GM21717 (cell line): ENCODE measurements around the gene UCHL5.
A peak's percentile ranks its signal among the peaks of the same experiment; 100 is the strongest.

Source experiments
- ATAC-seq: cut with Tn5 transposase; IDR thresholded peaks from one replicate; pipeline ENCODE4 v1.9.1; 2021; ENCODE audit warnings: mild to moderate bottlenecking, moderate library complexity; ENCODE audit not compliant: unreplicated experiment

The UCHL5 gene, protein sequence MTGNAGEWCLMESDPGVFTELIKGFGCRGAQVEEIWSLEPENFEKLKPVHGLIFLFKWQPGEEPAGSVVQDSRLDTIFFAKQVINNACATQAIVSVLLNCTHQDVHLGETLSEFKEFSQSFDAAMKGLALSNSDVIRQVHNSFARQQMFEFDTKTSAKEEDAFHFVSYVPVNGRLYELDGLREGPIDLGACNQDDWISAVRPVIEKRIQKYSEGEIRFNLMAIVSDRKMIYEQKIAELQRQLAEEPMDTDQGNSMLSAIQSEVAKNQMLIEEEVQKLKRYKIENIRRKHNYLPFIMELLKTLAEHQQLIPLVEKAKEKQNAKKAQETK

GRCh38 chr1:193059282-193060114 is at the start of gene UCHL5, which contains the start of gene RO60:
Gene UCHL5, minus strand, starts transcription at chr1:193059360. Its CDS starts 100 bp downstream, at chr1:193059260.
Gene RO60, plus strand, starts transcription at chr1:193059612. Its CDS starts 9,443 bp downstream, at chr1:193069055.
- peak; percentile 97 for ATAC-seq

DNA sequence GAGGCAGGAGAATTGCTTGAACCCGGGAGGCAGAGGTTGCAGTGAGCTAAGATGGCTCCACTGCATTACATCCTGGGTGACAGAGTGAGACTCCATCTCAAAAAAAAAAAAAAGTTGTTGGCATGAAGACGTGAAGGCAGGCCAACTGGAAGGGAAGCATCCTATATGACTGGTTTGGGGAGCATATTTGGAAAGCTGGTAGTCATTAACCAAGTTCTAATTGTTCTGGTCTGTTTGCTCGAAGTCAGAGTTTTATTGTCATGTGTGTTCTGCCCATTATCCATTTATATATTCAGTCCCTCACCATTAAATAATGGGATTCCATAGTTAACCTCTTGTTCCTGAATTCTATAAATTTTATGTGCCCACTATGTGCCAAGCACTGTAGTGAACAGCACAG is 49.3 kb upstream of the UCHL5 start:
- no peak for ATAC-seq

GRCh38 chr1:193105821-193106177 is 46.6 kb upstream of the UCHL5 start:
- ATAC-seq, result no peak

GRCh38 chr1:193104907-193105820 is 46.0 kb upstream of the UCHL5 start, which contains the start of gene GLRX2:
Gene GLRX2, minus strand, starts transcription at chr1:193105414. Its CDS starts 32 bp downstream, at chr1:193105382.
- peak; percentile 95 for ATAC-seq

- ATAC-seq, result peak; percentile 34
Measured at GRCh38 chr1:193104502-193104906, 45.3 kb upstream of the UCHL5 start.

GRCh38 chr1:193103759-193104501 is 44.8 kb upstream of the UCHL5 start:
- no peak for ATAC-seq

- ATAC-seq, result no peak
Measured at GRCh38 chr1:193102662-193103061, 43.5 kb upstream of the UCHL5 start.

DNA sequence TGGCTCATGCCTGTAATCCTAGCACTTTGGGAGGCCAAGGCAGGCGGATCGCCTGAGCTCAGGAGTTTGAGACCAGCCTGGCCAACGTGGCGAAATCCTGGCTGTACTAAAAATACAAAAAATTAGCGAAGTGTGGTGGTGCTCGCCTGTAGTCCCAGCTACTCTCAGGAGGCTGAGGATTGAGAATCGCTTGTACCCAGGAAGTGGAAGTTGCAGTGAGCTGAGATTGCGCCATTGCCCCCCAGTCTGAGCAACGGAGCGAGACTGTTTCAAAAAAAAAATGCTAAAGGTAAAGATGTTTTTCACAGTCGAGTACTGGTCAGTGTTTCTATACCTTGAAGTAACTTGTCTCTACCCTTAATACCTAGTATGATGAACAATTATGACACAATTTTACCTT is 35.0 kb upstream of the UCHL5 start:
- no peak for ATAC-seq

DNA sequence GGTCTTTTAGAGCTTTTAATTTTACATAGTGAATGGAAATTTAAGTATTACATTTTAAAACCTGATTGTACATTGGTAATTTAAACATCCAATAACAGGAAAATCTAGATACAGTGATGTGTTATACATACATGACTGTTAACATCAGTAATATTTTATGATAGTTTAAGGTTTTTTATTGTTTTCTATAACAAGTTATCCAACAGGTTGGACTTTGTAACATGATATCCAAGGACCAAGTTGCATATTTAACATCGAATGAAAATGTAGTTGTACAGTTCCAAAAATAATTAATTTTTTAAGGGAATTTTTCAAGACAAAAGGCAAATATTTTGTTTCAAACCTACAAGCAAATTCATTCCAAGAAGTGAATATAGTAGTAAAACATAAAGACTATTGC is 31.7 kb upstream of the UCHL5 start:
- no peak for ATAC-seq

- ATAC-seq, result no peak
Measured at GRCh38 chr1:193087893-193088292, 28.7 kb upstream of the UCHL5 start.

DNA sequence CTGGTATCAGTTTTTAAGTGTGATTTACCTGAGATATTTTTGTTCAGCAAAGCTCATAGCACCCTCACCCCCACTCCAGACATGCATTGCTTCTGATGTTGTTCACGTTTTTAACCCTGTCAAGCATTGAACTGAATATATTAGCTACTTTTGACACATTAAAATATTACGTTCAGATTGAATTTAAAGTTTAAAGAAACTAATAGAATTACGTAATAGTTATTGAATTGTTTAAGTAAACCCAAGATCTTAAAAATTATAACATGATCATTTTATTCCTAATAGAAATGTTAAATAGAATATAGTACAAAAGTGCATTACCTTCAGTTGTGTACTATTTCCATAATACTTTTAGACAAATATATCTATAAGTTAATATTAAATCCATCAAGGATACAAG is 27.2 kb upstream of the UCHL5 start:
- ATAC-seq, result no peak

- no peak for ATAC-seq
Measured at GRCh38 chr1:193085263-193085662, 26.1 kb upstream of the UCHL5 start.

GRCh38 chr1:193083365-193084088 is 24.4 kb upstream of the UCHL5 start:
- peak; percentile 98 for ATAC-seq

DNA sequence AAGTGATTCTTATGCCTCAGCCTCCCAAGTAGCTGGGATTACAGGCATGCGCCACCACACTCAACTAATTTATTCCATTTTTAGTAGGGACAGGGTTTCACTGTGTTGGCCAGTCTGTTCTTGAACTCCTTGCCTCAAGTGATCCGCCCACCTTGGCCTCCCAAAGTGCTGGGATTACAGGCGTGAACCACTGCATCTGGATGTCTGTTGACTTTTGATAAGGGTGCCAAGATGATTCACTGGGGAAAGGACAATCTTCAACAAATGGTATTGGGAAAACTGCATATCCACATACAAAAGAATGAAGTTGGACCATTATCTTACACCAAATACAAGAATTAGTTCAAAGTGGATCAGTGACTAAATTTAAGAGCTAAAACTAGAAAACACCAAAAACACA is 20.0 kb upstream of the UCHL5 start:
- ATAC-seq, result no peak

DNA sequence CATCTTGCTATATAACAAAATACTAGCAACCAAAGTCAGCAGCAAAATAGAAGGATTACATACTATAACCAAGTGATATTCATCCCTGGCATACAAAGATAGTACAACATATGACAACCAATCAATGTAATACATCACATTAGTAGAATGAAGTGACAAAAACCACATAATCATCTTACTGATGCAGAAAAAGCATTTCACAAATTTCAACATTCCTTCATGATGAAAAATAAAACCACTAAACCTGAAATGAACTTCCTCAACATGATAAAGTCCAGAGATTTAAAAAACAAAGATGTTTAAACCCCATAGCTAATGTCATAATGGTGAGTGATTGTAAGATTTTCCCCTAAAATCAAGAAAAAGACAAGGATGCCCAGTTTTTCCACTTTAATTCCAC is 18.8 kb upstream of the UCHL5 start:
- no peak for ATAC-seq

GRCh38 chr1:193070942-193071341 is 11.8 kb upstream of the UCHL5 start:
- ATAC-seq, result peak; percentile 46

GRCh38 chr1:193070386-193070753 is 11.2 kb upstream of the UCHL5 start:
- ATAC-seq, result no peak

DNA sequence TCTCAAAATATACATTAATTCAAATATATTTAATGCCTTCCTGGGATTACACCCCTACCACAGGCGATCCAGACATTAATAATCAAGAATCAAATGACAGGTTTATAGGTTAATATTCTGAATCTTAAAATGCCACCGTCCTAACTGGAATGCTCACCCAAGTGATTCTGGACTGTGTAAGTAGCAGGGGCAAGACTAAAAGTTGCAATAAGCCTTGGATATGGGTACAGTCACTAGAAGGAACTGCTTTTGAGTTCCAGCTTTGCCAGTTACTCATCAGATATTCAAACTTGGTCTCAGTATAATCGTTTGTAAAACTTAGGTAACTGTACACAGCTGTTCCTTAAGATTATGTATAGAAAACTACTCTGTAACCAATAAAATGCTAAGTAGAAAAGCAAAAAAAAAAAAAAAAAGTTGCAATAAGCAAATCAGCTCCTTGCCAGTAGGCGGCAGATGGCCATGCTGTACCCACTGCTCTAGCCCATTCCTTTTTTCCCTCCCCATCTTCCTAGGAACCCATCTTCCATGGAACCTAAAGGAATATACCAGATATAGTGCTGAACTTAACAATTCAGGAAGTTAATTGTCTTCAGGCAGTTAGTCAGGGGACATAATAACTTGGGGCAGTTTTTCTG is 10.7 kb upstream of the UCHL5 start:
- ATAC-seq, result no peak

DNA sequence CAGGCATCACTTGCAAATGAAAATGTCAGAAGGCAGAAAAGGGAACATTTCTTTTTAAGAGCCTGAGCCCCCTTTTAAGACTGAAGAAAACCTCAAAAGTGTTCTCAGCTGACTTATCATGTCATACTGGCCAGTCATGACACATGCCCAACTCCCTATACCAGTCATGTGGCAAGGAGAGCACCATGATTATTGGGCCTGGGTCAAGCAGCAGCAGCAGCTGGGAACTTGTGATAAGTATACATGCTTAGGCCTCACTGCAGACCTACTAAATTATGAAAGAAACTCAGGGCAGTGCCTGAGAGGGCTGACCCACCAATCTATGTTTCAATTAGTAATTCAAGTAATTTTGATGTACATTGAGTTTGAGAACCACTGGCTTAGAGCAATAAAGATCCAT is 8.9 kb upstream of the UCHL5 start:
- no peak for ATAC-seq
